ENCODE data around the gene CYGB.
"Not testable (repeated sequence)": the region's sequence is repeated elsewhere in the genome, so short reads cannot be mapped to it uniquely, and the experiment has no call there.

CYGB gene

DNA sequence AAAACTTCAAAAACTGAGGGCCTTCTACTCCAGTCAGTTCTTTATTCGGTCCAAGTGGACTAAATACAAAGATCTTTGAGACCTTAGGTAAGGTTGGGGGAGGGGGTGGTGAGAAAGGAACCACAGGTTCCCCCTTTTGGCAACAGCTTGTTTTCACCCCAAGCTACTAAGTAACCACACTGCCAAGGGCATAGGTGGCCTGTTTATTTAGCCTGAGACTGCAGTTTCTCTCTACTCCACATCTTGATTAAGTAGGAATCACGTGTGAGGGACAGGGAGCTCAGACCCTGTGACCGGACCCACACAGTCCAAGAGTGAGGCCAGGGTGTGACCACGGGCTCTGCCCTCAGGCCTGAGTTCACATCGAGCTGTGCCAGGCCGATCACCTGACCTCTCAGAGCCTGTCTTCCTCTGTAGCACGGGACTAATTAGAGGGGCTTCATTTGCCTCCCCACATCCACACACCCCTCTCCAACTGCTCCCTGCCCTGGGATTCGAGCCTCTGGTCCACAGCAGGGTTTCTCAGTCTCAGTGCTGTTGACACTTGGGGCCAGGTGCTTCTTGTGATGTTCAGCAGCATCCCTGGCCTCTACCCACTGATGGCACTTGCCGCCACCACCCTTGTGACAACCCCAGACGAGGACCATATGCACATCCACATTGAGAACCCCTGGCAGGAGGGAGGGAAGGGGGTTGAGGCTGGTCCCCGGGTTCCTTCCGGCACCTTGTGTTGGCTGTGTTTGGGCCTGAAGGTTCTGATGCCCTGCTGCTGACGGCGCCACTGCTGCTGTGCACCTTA is 30.3 kb upstream of the CYGB start:
- no peak for DNase-seq (ENCODE audit: low read depth)

DNA sequence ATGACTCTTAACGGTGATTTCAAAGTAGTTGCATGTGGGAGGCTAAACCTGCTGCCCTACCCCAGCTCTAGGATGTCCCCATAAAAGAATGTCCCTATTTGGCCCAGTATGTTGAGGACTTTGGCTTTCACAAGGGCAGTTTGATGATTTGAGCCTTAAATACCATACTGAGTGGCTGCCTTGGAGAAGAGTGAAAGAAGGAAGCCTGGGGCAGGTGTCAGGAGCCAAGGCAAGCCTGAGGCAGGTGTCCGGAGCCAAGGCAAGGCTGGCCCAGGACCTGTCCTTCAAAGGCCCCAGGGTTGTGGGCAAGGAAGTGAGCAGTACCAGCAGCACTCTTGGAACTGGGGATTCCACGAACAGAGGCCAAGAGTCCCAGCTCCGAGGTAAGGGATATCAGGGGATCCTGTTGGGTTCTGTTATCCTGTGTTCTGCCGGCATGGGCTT is 29.5 kb upstream of the CYGB start:
- DNase-seq (ENCODE audit: low read depth), result no peak

DNA sequence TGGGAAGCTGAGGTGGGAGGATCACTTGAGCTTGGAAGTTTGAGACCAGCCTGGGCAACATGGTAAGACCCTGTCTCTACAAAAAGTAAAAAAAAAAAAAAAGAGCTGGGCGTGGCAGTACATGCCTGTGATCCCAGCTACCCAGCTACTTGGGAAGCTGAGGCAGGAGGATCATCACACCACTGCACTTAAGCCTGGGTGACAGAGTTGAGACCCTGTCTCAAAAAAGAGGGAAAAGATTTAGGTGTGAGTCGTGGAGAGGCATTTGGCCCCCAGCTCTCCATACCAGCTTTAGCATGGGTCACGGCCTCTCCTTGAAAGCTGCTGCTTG is 29.1 kb upstream of the CYGB start:
- DNase-seq (ENCODE audit: low read depth), result no peak

DNA sequence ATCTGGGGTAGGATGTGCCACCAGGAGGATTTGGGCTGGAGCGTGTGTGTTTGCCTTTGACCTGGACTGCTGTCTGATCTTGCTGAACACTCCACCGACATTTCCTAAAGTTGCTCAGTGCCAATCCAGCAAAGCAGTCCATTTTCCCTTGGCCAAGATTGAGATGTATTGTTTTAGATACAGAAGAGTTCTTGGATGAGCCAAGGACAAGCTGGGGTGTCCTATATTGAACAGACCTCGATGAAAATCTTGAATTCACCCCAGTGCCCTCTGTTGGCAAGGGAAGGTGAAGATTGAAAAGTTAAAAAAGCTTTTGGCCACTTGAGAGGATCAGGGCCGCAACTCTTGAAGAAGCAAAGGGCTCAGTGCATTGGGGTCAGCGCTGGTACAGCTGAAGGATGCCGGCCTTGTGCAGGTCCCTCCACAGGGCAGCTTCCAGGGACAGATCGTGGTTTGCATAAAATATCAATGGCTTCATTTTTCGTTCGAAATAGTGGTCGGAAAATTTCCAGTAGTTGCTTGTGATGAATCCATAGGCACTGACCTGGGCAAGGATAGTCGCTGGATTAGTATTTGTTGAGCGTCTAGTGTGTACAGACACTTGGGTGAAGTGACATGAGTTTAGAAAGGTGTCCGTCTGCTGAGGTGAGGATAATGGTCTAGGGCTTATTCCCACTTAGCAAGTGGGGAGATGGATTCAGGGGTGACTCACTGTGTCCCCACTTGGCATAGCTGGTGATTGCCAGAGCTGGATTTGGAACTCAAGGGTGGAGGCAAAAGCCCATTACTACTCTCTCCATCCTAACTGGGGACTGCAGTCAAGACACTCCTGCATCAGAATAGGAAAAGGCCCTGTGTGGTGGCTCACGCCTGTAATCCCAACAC is 28.5 kb upstream of the CYGB start:
- DNase-seq (ENCODE audit: low read depth), result no peak

DNA sequence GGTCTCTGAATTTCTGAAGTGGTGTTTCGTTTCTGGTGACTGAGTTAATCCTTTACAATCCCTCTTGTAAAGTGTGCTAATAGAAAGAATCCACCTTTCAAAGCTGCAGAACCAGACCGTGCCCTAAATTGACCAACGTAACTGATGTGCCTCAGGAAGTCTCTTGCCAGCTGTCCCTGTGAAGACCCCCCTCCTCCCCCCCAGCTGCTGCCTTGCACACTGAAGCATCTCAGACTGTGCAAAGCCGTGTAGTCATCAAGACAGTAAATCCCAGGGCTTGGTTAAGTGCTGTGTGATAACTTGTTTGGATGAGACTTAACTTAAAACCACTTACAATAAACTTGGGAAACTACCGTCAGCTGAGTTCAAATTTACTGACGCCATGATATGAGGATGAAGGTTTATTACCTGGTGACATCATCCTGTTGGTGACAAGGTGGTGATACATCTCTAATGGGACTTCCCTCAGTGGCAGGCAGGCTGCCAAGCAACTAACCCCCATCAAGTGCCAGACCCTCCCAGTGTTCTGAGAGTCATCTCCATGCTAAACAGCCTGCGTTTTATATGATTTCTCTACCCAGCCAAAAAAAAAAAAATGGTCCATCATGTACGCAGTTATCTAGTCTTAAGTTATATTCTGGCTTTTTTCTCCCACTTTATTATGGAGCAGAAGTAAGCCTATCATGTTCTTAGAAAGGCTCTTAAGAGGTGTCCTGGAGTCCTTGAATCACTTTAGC is 27.6 kb upstream of the CYGB start:
- DNase-seq (ENCODE audit: low read depth), result not testable (repeated sequence)

DNA sequence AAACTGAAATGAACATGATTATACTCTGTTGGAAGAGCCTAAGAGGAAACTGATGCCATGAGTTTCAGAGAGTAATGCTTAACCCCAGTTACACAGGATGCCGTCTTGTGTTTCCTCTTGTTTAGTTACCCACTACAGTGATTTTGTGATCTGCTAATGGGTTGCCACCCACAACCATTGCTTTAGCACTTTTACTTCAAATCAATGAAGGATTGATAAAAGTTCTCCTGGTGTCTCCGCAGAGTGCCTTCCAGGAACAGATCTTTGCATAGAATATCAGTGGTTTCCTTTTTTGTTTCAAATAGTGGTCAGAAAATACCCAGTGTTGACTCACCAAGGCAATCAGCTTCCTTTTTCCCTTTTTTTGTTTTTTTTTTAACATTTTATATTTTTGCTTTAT is 25.9 kb upstream of the CYGB start:
- DNase-seq (ENCODE audit: low read depth), result not testable (repeated sequence)

DNA sequence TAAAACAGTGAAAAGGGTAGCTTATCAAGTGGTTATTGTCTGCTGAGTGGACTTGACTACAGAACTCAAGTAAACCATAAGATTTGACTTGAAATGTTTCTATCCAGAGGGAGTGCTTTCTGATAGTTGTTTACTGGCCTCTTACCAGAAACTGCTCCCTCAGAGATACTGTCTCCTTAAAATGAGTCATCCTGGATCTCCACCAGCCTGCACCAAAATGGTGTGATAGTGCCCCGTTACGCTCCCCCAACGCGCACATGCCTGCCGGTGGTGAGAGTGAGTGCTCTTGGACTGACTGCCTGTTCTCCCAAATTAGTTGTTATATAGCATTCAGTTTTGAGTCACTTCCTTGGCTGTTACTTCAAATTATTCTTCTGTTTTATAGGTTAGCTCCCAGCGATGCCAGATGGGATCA is 25.2 kb upstream of the CYGB start:
- no peak for DNase-seq (ENCODE audit: low read depth)

DNA sequence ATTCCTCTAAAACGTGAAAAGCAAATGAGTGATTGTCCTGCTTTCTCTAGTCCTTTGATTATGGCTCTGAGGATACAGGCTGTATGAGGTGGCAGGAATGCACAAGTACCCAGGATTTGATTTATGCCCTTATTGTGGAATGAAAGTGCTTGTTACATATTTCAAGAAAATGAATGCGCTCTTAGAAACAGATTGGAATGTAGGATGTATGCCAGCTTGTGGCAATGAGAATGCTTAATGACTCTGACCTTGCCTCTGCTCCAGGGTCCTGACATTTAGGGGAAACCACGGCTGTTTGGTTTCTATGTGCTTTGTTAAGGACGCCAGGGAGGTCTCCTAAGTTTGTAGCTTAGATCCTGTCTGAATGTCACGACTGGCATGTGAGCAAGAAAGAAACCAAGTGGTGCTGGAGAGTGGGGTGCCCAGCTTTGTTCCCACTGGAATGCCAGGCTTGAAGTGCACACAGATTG is 24.3 kb upstream of the CYGB start:
- no peak for DNase-seq (ENCODE audit: low read depth)

DNA sequence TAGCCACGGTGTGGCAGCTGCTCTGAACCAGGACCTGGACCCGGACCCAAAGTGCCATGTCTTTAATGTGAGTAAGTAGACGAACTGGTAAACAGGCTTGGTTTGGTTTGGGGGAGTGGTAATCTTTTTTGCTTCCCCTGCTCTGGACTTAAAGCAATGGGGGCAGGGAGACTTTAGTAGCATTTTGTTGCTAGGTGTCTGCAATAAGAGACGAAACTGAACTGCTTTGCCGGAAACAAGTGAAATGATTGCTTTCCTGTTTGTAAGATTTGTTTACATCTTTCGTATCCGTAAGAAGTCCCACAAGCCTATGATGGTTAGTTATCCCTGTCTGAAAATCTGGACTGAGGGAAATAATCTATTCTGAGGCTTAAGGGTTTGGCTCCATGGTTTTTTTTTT is 23.8 kb upstream of the CYGB start:
- DNase-seq (ENCODE audit: low read depth), result no peak

DNA sequence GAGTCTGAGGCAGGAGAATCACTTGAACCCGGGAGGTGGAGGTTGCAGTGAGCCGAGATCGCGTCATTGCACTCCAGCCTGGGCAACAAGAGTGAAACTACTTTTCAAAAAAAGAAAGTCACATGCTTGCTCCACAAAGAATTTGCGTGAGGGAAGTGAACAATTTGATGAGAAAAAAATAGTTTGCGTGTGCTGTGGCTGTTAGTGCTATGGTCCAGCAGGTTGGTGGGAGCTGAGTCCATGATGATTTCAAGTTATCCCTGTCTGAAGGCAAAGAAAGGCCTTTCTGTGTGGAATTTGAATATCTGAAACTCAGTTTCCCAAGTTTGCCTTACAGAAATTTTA is 23.3 kb upstream of the CYGB start:
- no peak for DNase-seq (ENCODE audit: low read depth)

DNA sequence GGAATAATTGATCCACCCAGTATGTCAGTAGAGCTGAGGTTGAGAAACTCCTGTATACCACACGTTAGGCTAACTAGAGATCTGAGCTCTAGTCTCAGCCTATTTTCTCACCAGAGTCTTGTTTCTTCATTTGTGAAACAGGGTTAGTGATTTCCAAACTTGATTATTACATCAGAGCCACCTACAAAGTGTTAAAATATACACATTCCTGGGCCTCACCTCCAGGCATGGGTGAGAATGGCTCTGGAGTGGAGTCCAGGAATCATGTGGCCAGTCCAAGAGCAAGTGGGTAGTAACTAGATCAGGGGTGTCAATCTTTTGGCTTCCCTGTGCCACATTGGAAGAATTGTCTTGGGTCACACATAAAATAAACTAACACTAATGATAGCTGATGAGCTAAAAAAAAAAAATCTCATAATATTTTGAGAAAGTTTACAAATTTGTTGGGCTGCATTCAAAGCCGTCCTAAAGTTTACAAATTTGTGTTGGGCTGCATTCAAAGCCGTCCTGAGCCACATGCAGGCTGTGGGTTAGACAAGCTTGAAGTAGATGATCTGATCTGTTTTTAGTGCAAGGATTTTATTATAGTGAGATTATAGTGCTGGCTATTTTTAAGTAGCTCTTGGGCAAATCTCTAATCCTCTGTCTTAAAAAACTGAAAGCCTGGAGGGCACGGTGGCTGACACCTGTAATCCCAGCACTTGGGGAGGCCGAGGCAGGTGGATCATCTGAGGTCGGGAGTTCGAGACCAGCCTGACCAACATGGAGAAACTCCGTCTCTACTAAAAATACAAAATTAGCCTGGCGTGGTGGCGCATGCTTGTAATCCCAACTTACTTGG is 22.7 kb upstream of the CYGB start:
- DNase-seq (ENCODE audit: low read depth), result no peak

DNA sequence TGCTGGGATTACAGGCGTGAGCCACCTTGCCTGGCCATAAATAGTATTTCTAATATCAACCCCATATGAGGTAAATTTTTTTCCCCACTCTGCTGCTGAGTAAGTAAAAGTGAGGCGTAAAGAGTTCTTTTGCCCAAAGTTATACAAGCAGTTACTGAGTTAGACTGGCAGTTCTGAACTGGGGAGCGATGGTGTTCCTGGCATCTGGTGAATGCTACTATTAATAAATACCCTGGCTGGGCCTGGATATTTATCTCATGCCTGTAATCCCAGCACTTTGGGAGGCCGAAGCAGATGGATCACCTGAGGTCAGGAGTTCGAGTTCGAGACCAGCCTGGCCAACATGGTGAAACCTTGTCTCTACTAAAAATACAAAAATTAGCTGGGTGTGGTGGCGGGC is 22.0 kb upstream of the CYGB start:
- not testable (repeated sequence) for DNase-seq (ENCODE audit: low read depth)

DNA sequence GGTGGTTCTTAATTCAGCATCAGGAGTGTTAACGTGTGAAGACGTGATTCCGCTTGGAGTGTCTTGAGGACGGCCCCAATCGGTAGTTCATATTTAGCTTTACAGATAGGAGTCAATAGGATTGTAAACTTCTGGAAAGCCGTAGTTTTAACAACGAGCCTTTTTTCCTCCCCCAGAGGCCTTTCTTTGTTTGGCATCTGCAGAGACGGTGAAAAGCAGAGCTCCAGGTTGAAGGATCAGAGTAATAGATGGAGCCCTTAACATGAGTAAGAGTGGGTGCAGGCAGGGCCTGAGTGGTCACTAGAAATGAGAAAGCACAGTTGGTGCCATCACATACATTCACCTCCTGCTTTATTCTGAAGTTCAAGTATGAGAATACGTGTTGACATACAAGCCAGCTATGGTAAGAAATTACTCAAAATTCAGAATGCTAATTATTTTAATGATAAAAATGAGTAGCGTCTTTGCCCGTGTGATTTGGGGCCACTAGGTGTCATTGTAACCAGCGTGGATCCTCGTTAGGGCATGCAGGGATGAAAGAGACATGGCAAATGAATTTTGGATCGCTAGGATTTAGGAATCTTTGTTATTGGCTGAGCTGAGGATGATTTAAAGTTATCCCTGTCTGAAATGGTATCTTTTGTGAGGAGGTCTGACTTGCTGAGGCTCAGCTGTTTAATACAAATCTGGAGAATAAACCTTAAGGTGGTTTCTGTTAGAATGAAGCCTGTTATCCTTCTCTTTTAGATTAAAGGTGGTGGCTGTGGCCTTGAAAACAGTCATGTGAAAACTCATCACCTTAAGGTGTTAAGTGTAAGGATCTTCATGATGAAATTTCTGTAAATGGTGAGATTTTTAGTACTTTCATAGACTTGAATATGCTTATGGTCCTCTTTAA is 20.9 kb upstream of the CYGB start:
- DNase-seq (ENCODE audit: low read depth), result no peak

DNA sequence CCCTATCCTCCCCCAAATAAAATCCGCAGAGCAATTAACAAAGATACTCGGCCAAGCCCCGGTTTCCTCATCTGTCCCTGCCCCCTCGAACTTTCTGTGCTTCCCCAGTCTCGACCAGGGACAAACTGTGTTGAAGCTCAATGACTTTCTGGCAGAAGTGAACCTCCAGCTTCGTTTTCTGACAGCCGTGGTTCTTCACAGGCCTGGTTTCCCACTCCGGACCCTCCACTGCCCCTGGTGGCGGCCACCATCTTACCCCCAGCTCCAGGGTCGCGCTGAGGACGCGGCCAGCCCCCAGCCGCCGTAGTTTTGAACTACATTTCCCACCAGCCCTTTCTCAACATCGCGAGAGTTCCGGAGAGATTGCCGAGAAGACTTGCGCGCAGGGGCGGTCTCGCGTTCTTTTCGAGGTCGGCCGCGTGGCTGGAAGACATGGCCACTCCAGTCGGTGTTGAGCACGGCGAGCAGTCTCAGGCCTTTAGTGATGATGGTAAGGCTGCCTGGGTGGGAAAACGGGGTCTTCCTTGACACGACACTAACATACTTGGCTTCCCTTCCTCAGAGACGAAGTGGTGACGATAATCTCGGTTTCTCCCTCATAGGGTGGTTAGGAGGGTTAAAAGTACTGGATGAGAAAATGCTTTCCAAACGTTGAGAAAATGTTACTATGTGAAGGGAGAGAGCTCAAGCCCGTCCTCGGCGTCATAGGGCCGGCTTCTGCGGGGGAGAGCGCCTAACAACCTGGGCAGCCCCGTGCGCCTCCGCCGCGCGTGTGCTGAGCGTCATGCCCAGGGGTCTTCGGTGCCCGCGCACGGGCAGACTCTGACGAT is 20.1 kb upstream of the CYGB start:
- peak; percentile 82 for DNase-seq (ENCODE audit: low read depth)

DNA sequence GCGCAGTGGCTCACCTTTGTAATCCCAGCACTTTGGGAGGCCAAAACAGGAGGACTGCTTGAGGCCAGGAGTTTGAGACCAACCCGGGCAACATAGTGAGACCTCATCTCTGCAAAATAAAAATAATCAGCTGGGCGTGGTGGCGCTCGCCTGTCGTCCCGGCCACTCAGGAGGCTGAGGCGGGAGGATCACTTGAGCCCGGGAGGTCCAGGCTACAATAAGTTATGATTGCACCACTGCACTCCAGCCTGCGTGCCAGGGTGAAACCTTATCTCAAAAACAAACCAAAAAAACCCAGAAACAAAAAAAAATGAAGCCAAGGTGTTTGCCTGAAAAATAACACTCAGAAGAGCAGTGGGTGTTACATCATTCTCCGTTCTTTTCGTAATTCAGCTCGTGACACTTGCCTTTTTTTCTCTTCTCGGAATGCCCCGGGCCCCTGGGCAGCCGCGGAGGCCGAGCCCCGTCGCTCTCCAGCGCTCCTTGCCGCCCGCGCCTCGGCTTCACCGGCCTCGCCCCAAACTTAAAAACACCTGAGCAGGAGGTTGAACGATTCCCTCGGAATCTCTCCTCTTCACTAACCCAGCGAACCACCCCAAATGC is 19.4 kb upstream of the CYGB start:
- DNase-seq (ENCODE audit: low read depth), result no peak

DNA sequence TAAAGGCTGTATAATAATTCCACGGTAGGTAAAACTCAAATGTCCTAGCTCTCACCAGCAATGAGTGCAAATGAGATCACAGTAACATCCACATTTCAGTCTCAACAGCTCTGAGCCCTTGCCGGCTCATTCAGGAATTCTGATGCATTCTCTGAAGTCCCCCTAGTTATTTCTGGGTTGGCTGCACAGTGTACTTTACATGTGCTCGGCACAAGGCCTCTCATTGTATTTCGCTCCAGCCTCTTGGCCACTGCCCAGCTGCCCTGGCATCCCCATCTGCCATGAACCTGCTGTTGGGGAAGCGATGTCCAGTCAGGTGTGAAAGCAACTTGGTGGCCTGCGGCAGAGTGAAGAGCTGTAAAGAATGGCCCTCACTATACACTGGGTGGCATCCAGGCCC is 16.6 kb upstream of the CYGB start:
- no peak for DNase-seq (ENCODE audit: low read depth)

DNA sequence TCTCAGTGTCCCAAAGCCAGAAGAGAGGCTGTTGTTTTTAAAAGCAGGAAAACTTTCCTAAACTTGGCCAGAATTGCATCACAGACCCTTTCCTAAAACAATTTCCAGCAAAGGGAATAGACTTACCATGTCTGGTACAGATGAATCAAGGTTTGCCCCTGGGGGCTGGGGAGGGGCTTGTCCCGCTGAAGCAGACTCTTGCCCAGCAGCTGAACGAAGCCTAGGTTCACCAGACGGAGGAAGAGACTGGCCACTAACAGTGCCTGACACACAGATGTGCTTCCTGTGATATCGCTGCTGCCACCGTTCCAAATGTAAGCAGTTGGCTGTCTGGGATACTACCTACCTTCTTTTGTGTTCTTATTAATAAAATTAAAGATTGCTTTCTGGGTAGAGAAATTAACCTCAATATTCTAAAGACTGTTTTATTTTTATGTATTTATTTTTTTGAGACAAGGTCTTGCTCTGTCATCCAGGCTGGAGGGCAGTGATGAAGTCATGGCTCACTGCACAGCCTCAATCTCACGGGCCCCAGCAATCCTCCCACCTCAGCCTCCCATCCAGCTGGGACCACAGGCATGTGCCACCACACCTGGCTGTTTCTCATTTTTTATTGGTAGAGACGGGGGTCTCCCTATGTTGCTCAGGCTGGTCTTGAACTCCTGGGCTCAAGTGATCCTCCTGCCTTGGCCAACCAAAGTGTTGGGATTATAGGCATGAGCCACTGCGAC is 15.8 kb upstream of the CYGB start:
- no peak for DNase-seq (ENCODE audit: low read depth)

DNA sequence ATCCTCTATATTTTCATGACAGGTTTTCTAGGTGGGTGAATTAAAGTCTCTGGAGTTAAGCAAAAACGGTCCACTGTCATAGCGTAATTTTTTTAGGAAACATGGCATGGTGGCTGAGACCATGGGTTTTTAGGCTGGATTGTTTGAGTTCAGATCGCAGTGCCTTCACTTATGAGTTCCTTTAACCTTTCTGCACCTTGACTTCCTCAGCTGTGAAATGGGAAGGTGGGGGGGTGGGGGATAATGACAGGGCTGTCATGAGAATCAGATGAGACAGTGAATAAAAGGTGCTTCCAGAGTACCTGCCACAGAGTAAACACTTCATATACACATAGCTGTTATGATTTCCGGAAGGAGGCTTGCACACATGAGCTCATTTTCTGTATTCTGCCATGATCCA is 14.2 kb upstream of the CYGB start:
- no peak for DNase-seq (ENCODE audit: low read depth)
